ENCODE data around the gene AKIRIN1.

DNA sequence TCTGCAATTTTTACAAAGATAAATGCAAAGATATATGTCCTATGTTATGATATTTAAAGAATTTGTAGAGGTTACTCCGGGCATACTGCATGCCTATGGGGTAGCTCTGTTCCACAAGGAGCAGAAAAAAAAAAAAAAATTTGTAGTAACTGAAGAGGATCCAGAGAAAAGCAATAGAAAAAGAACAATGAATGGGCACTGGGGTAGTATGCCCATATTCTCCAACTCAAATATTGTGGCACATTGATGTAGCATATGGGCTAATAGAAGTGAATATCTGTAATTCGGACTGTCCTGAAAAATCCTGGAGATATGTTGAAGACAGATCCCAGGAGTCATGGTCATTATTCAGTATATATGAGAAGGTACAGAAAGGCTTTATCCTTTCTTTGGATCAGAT, 1.1 kb upstream of the AKIRIN1 start:
- TF ChIP-seq CREM (IDR thresholded peaks at IDR 0.05; ENCODE audit: low read depth) (no peak), POLR2AphosphoS5 (IDR thresholded peaks at IDR 0.05; ENCODE audit: low read length) (no peak), NFXL1 (IDR thresholded peaks at IDR 0.05; ENCODE audit: borderline replicate concordance) (no peak), HDAC2 (IDR thresholded peaks at IDR 0.05) (no peak), POLR2A (IDR thresholded peaks at IDR 0.05; ENCODE audit: low read depth, low read length) (no peak), EP300 (IDR thresholded peaks at IDR 0.05; ENCODE audit: borderline replicate concordance in 1 of 2, control insufficient read depth in 1 of 2, low read depth in 2 of 2, low read length in 2 of 2) (no peak), ZBED1 (IDR thresholded peaks at IDR 0.05; ENCODE audit: borderline replicate concordance) (no peak), BHLHE40 (IDR thresholded peaks at IDR 0.05; ENCODE audit: borderline replicate concordance in 1 of 2, low read depth in 2 of 2, low read length in 1 of 2) (no peak), SIN3A (IDR thresholded peaks at IDR 0.05; ENCODE audit: low read depth, low read length) (no peak), DPF2 (IDR thresholded peaks at IDR 0.05) (no peak), EGR1 (IDR thresholded peaks at IDR 0.05; ENCODE audit: borderline replicate concordance in 1 of 2, low read depth in 2 of 2, low read length in 2 of 2) (no peak), POLR2AphosphoS2 (IDR thresholded peaks at IDR 0.05; ENCODE audit: low read depth, low read length) (no peak)
- TF ChIP-seq, protein P1, sequence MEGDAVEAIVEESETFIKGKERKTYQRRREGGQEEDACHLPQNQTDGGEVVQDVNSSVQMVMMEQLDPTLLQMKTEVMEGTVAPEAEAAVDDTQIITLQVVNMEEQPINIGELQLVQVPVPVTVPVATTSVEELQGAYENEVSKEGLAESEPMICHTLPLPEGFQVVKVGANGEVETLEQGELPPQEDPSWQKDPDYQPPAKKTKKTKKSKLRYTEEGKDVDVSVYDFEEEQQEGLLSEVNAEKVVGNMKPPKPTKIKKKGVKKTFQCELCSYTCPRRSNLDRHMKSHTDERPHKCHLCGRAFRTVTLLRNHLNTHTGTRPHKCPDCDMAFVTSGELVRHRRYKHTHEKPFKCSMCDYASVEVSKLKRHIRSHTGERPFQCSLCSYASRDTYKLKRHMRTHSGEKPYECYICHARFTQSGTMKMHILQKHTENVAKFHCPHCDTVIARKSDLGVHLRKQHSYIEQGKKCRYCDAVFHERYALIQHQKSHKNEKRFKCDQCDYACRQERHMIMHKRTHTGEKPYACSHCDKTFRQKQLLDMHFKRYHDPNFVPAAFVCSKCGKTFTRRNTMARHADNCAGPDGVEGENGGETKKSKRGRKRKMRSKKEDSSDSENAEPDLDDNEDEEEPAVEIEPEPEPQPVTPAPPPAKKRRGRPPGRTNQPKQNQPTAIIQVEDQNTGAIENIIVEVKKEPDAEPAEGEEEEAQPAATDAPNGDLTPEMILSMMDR (IDR thresholded peaks at IDR 0.05 in 2 of 3, conservative IDR thresholded peaks at IDR 0.05 in 1 of 3; ENCODE audit: control insufficient read depth in 2 of 3, extremely low read depth in 1 of 3, insufficient read depth in 1 of 3, low read depth in 3 of 3, low read length in 3 of 3), result no peak
